ENCODE measurements around the gene GPC5.

DNA sequence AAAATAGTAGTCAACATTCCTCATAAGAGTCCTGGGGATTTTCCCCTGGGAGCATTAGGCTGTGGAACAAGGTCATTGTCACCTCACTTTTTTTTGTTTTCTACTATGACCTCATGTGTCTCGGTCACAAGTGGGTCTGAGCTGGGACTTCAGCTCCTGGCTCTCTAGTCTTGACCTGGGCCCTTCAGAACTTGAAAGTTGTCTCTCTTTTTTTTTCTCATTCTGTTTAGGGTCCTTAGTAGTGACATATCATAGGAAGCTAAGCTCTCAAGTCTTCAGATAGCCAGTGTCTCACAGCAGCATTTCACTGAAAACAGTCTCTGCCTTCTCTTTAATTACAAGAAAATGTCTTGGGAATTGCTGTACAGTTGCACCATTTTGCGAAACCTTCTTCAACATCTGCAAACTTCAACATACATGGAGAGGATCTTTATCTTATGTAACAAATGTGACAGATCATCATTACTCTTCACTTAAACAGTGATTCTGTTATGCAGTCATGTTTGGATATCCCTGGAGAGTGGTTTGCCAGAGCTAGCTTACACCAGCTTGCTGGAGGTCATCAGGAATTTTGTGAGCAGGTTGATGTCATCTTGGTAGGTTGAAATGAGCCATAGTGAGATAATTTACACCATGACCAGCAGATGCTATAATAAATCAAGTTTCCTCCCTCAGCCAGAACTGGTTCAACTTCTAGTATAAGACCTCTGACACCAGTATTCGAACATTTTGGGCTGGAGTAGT lies 131.5 kb downstream of the GPC5 start:
- TF ChIP-seq EP300 (IDR thresholded peaks at IDR 0.05) = no peak
- TF ChIP-seq POLR2A (IDR thresholded peaks at IDR 0.05) = no peak
- TF ChIP-seq POLR2AphosphoS5 (IDR thresholded peaks at IDR 0.05) = no peak
- TF ChIP-seq, protein P1, sequence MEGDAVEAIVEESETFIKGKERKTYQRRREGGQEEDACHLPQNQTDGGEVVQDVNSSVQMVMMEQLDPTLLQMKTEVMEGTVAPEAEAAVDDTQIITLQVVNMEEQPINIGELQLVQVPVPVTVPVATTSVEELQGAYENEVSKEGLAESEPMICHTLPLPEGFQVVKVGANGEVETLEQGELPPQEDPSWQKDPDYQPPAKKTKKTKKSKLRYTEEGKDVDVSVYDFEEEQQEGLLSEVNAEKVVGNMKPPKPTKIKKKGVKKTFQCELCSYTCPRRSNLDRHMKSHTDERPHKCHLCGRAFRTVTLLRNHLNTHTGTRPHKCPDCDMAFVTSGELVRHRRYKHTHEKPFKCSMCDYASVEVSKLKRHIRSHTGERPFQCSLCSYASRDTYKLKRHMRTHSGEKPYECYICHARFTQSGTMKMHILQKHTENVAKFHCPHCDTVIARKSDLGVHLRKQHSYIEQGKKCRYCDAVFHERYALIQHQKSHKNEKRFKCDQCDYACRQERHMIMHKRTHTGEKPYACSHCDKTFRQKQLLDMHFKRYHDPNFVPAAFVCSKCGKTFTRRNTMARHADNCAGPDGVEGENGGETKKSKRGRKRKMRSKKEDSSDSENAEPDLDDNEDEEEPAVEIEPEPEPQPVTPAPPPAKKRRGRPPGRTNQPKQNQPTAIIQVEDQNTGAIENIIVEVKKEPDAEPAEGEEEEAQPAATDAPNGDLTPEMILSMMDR (IDR thresholded peaks at IDR 0.05) = no peak
